GM18858 (cell line): Measurements from ENCODE around the gene AUTS2.

ENCODE experiments used
- ATAC-seq: cut with Tn5 transposase; IDR thresholded peaks from one replicate; pipeline ENCODE4 v1.9.1; 2021; ENCODE audit not compliant: unreplicated experiment

AUTS2 gene

DNA sequence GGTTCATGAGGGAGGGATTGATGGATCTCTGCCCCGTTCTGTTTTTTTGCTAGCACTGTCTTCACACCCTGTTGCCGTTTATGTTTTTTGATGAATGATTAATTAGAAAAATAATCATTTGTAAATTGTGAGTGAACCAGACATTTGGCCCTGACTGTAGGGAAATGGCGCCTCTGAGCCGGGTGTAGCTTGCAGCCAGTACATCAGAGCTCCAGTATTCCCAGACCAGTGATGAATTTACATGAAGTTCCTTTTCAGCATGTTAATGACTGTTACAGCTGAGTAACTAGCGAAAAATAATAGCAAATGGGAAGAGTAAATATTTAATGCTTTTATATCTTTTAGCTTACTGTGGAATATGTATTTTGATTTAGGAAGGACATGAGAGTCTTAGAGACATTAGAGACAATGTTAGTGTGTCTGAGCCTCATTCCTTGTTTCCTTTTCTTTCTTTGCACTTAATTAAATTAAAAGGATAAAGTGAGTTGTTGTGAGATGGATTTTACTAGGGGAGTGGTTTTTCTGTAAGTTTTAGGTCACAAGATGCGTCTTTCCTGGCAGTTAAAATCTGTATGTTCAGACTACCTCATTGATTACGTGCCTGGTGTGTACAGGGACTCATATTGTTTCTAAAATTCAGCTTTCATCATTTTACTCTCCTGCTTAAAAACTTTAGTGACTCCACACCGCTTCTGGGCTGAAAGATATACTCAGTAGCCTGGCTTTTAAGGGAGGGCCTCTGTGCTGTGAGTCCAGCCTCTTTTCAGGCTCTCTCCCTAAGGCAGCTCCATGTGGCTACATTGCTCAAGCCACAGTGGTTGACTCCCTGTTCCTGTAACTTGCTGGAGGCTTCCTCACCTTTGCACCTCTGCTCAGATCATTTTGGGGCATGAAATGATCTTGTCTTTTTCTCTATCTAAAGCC, 86.4 kb downstream of the AUTS2 start:
- ATAC-seq, result no peak

DNA sequence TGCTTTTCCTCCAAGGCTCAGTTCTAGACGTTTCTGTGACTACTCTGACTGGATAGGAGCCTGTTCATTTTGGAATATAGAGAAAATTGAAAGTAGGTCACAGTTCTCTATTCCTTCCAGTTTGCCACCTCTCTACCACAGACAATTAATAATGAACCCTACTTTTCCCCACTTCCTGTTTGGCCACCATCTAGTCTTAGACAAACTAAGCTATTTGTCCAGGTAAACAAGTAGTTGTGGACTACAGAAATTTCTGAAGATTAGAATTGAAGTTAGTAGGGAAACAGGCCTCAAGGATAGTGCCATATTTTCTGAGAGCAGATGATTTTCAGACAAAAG, 87.0 kb downstream of the AUTS2 start:
- ATAC-seq, result peak; percentile 36

DNA sequence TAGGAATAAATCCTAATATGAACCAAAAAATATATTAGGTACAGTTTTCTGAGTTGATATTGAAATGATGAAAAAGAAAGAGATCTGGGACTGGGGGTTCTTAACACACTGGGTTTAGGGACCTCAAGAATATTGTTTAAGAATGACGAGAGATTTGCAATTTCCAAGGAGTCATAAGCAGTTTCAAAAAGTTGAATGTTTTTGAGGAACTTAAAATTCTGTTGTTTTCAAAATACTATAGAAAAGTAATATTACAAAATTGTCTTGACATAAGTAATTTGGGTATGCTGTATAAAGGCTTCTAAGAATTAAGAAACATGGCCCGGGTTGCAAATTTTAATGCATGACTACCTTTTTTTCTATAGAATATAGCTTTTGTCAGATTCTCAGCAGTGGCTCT, 88.1 kb downstream of the AUTS2 start:
- no peak for ATAC-seq

GRCh38 chr7:69687739-69688433, 89.6 kb downstream of the AUTS2 start:
- no peak for ATAC-seq

- ATAC-seq, result no peak
Observed at GRCh38 chr7:69690329-69690728, 92.1 kb downstream of the AUTS2 start.

DNA sequence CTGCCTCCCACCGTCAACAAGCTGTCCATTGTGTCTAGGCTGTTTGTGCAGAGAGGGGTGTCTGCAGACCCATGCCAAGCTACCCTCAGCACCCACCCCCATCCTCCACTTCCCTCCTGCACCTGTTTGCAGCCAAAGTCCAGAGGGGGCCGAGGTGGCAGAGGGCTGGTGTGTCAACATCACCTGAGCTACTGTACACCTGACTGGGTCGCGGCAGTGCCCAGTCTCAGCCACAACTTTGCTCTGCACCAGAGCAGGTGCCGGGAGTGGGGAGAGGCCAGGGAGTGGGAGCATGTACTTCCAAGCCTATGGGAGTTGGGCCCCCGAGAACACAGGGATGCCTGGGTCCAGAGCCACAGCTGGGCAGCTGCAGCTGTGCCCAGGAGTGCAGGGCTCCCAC, 93.1 kb downstream of the AUTS2 start:
- no peak for ATAC-seq

GRCh38 chr7:69691734-69692133, 93.5 kb downstream of the AUTS2 start:
- ATAC-seq, result no peak

- ATAC-seq, result no peak
Observed at GRCh38 chr7:69692611-69693010, 94.3 kb downstream of the AUTS2 start.

GRCh38 chr7:69693042-69693441, 94.8 kb downstream of the AUTS2 start:
- no peak for ATAC-seq

- peak; percentile 74 for ATAC-seq
Observed at GRCh38 chr7:69696054-69696591, 97.8 kb downstream of the AUTS2 start.

- no peak for ATAC-seq
Observed at GRCh38 chr7:69696686-69697685, 98.7 kb downstream of the AUTS2 start.

DNA sequence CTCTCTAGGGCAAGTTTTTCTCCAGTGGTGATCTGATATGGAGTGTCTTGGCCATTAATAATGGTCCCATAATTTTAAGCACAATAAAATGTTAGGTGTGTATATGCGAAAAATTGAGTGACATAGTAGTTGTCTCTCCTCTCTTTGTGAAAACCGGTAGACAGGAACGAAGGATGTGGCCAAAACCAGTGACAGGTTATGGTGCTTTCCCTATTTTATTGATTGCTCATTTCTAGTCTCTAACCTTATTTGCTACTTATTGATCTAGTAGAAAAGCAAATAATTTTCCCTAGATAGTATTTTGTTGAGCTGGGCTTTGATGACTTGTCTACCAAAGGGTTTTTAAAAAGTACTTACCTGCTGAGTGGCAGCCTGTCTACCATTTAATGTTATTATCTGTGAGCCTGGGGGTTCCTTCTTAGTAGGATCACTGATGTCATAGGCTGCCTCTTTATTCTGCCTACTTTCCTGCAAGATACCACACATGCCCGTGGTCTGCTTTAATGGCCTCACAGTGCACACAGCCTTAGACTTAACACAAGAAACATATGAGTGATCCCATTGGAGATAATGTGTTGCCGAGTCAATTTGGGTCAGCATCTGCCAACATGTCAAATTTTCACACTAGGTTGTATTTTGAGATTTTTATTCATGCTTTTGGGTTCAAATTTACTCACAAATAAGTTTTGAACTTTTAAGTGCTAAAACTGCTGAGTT, 100.0 kb downstream of the AUTS2 start:
- no peak for ATAC-seq

- ATAC-seq, result no peak
Observed at GRCh38 chr7:69699931-69700330, 101.7 kb downstream of the AUTS2 start.

GRCh38 chr7:69700331-69700730, 102.1 kb downstream of the AUTS2 start:
- no peak for ATAC-seq

GRCh38 chr7:69701288-69701687, 103.0 kb downstream of the AUTS2 start:
- no peak for ATAC-seq

GRCh38 chr7:69702357-69702756, 104.1 kb downstream of the AUTS2 start:
- no peak for ATAC-seq

DNA sequence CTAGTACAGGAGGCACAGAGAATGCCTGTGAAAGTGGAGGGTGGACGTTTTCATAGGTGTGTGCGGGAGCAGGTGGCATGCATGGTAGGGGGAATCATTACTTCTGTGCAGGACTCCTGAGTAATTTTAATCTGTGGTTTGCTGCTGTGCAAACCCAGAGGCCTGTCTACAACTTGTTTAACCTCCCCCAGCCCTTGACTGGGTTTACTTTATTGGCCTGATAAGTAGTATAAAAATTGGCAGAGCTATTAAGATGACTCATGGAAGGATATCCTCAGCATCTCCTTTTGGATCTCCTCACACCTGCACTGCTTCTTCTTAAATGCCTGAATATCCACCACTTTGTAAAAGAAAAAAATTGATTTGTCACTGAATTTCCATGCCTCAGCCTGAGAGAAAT, 104.8 kb downstream of the AUTS2 start:
- ATAC-seq, result no peak

GRCh38 chr7:69706070-69706469, 107.8 kb downstream of the AUTS2 start:
- ATAC-seq, result no peak

DNA sequence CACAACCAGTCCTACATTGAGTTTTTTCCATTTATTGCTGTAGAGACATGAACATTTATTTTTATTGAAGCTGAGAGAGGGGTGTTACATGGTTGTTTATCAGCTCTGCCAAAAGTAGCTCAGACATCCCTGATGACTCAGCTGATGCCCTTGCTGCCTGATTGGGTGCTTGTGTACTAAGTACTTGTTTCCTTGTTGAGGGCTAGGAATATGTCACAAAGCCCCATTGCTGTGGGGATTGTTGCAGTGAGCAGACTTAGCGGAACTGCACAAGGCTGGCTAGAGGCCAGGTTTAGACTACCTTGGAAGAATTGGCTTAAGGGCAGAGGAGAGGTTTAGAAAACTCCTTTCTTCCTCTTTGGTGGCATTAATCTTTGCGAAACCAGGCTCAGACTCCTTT, 110.6 kb downstream of the AUTS2 start:
- ATAC-seq, result no peak

DNA sequence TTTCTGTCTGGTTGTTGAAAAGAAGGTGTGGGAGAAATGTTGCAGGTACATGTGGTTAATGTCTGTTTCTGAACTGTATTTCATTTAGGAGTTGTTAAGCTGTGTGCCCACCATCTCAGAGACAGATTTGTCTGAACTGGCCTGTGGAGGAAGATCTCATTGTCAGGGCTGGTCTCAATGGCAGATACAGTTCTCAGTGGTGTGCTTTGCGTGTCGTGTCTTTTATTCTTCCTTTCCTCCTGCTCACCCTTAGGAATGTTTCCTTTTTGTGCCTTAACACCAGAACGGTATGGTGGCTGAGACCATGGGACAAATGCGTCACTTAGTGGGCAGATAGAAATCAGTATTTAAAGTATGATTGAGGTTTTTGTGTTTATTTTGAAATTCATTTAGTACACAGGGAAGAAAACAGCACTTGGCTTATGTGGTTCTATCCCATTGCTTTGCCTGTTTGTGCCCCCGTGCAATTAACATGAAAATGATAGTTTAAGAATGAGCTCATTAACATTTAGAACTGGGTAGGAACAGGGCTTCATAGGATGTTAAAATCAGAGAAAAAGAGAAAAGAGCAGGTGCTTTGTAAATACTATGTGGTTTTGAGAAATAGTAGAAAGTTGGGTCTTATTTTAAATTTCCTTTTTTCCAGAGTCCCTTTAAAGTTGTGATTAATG, 112.6 kb downstream of the AUTS2 start:
- ATAC-seq, result no peak
